Activated T-cell treated with anti-CD3 and anti-CD28 coated beads, Interleukin-2, amount 50 U/mL, for 4 hours (primary cell): ENCODE data around the gene TRAF7. TPM values are rescaled to one million over a fixed set of nuclear protein-coding genes. Genes with fewer than 3 reads are reported as not detected.

Experiments
- ATAC-seq, 2 donors: fragments of 200-7000 bp; cut with Tn5 transposase; one replicate each; pipeline ENCODE4 v1.10.0; 2021
- DNase-seq: peaks from one replicate; pipeline ENCODE4 v3.0.0-alpha.2; 2020
- H3K27me3 Mint-ChIP-seq: one replicate; pipeline ENCODE4 v1.8.0; 2021; ENCODE audit warnings: low read depth, mixed read lengths
- H3K36me3 Mint-ChIP-seq: one replicate; pipeline ENCODE4 v1.8.0; 2022; ENCODE audit warnings: mixed read lengths; ENCODE audit not compliant: insufficient read depth
- H3K4me1 Mint-ChIP-seq: one replicate; pipeline ENCODE4 v1.8.0; 2021; ENCODE audit warnings: low read depth, mixed read lengths
- H3K4me3 Mint-ChIP-seq: one replicate; pipeline ENCODE4 v1.8.0; 2021; ENCODE audit warnings: mild to moderate bottlenecking, moderate library complexity, mixed read lengths
- H3K9me3 Mint-ChIP-seq: one replicate; pipeline ENCODE4 v1.8.0; 2021; ENCODE audit warnings: mixed read lengths
- total RNA-seq, 3 donors: library from RNA; stranded (reverse); gene quantifications; one replicate each; pipeline ENCODE4 v1.2.1, GENCODE V29; 2021

The TRAF7 gene
- total RNA-seq, 3 donors from 2014 or later = 95.6 to 110 (median 102) TPM

DNA sequence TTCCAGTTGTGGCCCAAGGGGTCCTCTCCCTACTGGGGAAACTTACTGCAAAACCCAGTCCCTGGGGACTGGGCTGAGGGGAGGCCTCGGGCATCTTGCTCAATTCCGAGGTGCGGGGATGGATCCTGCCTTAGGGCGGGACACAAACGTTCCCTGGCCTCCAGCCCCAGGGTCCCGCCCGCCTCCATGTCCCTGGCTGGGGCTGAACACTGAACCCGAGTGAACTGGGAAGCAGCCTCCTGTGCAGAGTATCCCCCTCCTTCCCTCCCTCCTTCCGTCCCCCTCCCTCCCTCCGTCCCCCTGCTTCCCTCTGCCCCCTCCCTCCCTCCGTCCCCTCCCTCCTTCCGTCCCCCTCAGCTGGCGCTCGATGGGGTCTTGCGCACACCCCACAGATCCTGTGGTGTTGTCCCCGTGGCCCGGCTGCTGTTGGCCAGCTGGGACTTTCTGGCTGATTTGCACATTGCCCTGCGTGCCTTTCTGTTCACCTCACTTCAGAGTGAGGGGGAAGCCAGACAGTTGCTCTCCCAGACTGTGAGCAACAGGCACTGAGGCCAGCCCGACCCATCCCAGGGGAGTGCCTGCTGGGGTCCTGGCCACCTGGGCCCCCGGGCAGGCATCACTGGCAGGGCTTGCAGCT is 5.5 kb downstream of the TRAF7 start:
- Mint-ChIP-seq H3K27me3 (no peaks in the 10 kb centered on the region), H3K4me3 (no peak overlapping the region), H3K36me3 (peaks cover under 1% of the 10 kb centered on the region), H3K4me1 (peaks cover 21% of the 10 kb centered on the region), H3K9me3 (no peaks in the 10 kb centered on the region)
- DNase-seq = no peak
- ATAC-seq = no peak

DNA sequence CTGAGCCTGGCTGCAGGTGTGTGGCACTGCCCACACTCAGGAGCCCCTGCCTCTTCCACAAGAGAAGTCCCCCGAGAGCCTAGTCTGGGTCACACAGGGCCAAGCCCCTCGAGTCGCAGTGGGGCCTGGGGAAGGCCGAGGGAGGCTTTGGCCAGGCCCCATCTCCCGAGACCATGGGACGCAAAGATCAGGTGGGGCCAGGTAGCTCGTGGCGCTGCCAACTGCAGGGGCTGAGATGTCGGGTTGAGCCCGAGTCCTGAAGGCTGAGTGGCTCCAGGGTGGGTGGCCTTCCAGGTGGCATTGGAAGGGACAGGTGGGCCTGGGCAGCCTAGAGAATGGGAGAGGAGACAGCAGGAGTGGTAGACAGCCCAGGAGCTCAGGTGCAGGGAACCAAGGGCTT is 6.3 kb downstream of the TRAF7 start:
- Mint-ChIP-seq H3K9me3 (no peaks in the 10 kb centered on the region), H3K4me1 (peaks cover 14% of the 10 kb centered on the region), H3K27me3 (no peaks in the 10 kb centered on the region), H3K4me3 (no peak overlapping the region), H3K36me3 (peaks cover 2% of the 10 kb centered on the region)
- ATAC-seq (no peak), DNase-seq (no peak)

- Mint-ChIP-seq H3K4me1 (peaks cover 7% of the 10 kb centered on the region), H3K27me3 (no peaks in the 10 kb centered on the region), H3K36me3 (peaks cover 2% of the 10 kb centered on the region), H3K9me3 (no peaks in the 10 kb centered on the region), H3K4me3 (no peak overlapping the region)
- DNase-seq (no peak), ATAC-seq (peak in 1 of 2 donors; percentile 15)
These were observed 7.1 kb downstream of the TRAF7 start for GRCh38 chr16:2162676-2163118.

DNA sequence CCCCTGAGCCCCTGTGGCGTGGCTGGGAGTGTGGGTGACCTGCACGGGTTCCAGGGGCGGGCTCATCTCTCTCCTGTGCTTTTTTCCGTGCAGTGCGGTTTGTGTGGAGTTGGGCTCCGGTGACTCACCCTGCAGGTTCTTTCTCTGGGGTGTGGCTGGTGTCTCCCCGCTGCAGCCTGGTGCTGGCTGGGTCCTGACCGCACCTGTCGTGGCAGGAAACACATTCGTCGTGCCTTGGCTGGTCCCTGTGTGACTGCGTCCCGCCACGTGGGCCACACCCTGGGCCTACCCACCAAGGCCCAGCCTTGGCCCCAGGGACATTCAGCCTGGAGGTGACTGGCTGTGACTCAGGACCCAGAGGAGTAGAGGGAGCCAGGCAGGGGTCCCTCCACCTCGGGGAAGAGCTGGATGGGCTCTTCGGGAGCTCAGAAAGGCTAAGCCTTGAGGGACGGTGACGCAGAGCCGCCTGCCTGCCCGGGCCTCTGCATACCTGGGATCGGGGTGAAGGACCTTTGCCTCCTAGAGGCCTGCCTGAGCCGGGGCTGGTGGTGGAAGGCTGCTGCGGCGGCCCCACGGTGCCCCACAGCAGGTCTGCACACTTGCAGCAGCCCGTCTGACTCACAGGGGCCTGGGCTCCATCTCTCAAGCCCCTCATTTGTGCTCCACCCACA is 7.8 kb downstream of the TRAF7 start:
- Mint-ChIP-seq H3K9me3 (no peaks in the 10 kb centered on the region), H3K4me1 (peaks cover 3% of the 10 kb centered on the region), H3K36me3 (peaks cover 4% of the 10 kb centered on the region), H3K4me3 (no peak overlapping the region), H3K27me3 (no peaks in the 10 kb centered on the region)
- peak; percentile 30 to 42 for ATAC-seq
- DNase-seq = no peak

DNA sequence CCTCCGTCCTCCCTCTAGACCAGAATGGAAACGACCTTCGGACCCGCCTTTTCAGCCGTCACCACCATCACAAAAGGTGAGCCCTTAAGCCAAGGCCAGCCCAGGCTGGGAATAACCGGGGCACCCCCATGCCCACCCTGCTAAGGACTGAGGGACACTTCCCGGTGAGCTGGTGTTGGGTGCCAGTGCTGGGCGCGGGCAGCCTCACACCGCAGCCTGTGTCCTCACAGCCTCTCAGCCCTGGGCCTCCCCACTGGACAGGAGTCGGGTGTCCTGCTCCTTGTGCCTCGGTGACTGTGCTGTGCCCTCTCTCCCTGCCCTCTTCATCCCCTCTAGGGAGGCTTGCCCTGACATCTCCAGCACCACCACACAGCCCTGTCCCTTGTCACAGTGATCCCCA is 10.3 kb downstream of the TRAF7 start:
- no peak for ATAC-seq
- peaks cover 5% of the 10 kb centered on the region for H3K36me3 Mint-ChIP-seq
- H3K4me3 Mint-ChIP-seq = no peak overlapping the region
- peaks cover 3% of the 10 kb centered on the region for H3K4me1 Mint-ChIP-seq
- H3K9me3 Mint-ChIP-seq = no peaks in the 10 kb centered on the region
- no peaks in the 10 kb centered on the region for H3K27me3 Mint-ChIP-seq
- no peak for DNase-seq

GRCh38 chr16:2166263-2167067 is 10.9 kb downstream of the TRAF7 start:
- H3K27me3 Mint-ChIP-seq = no peaks in the 10 kb centered on the region

DNA sequence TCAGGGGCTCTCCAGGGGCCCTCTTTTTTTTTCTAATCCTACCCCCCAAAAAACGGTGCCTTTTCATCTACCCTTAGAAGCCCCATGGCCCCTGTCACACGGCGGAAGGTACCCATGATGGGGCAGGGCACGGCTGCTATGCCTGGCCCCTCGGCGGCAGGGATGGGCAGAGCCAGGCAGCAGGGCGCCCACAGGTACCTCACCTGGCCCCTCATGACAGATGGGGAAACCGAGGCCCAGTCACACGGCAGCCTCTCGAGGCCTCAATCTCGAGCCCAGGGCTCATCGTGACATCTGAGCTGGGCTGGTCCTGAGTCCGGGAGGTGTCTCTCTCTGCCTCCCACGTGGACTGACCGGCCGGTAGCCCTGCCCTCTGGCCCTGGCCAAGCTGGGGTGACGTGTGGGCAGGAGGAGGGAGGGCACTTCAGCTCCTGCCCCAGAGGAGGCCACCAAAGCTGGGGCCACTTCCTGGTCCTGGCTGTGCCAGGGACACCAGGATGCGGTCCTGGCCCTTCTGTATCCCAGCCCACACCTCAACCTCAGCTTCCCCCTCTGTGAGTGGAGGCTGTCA is 11.6 kb downstream of the TRAF7 start:
- DNase-seq = no peak
- no peaks in the 10 kb centered on the region for H3K27me3 Mint-ChIP-seq
- ATAC-seq = no peak
- H3K36me3 Mint-ChIP-seq = peaks cover 7% of the 10 kb centered on the region
- no peak overlapping the region for H3K4me3 Mint-ChIP-seq
- H3K4me1 Mint-ChIP-seq = peaks cover 3% of the 10 kb centered on the region
- no peaks in the 10 kb centered on the region for H3K9me3 Mint-ChIP-seq

More at GRCh38 chr16:2166263-2167067, 10.9 kb downstream of the TRAF7 start:
- Mint-ChIP-seq H3K36me3 (peaks cover 5% of the 10 kb centered on the region), H3K4me1 (peaks cover 3% of the 10 kb centered on the region), H3K4me3 (no peak overlapping the region), H3K9me3 (no peaks in the 10 kb centered on the region)
- DNase-seq (no peak), ATAC-seq (no peak)

- Mint-ChIP-seq H3K27me3 (no peaks in the 10 kb centered on the region), H3K4me3 (no peak overlapping the region), H3K36me3 (peaks cover 10% of the 10 kb centered on the region), H3K9me3 (no peaks in the 10 kb centered on the region), H3K4me1 (no peaks in the 10 kb centered on the region)
- DNase-seq (no peak), ATAC-seq (no peak)
These were observed 14.5 kb downstream of the TRAF7 start for GRCh38 chr16:2170080-2170479.

GRCh38 chr16:2170587-2171435 is 15.2 kb downstream of the TRAF7 start:
- Mint-ChIP-seq H3K4me1 (no peaks in the 10 kb centered on the region), H3K9me3 (no peaks in the 10 kb centered on the region), H3K36me3 (peaks cover 11% of the 10 kb centered on the region), H3K4me3 (no peak overlapping the region), H3K27me3 (no peaks in the 10 kb centered on the region)
- no peak for DNase-seq
- ATAC-seq = no peak

GRCh38 chr16:2171601-2172178 is 16.1 kb downstream of the TRAF7 start:
- peaks cover 11% of the 10 kb centered on the region for H3K36me3 Mint-ChIP-seq
- ATAC-seq (no peak), DNase-seq (no peak)
- H3K27me3 Mint-ChIP-seq = no peaks in the 10 kb centered on the region
- no peaks in the 10 kb centered on the region for H3K9me3 Mint-ChIP-seq
- no peaks in the 10 kb centered on the region for H3K4me1 Mint-ChIP-seq
- H3K4me3 Mint-ChIP-seq = no peak overlapping the region

- no peaks in the 10 kb centered on the region for H3K9me3 Mint-ChIP-seq
- H3K27me3 Mint-ChIP-seq = no peaks in the 10 kb centered on the region
- peaks cover 14% of the 10 kb centered on the region for H3K36me3 Mint-ChIP-seq
These were observed 17.2 kb downstream of the TRAF7 start for GRCh38 chr16:2172688-2173335.

GRCh38 chr16:2173366-2173765 is 17.8 kb downstream of the TRAF7 start:
- ATAC-seq (no peak), DNase-seq (no peak)
- Mint-ChIP-seq H3K27me3 (no peaks in the 10 kb centered on the region), H3K4me1 (no peaks in the 10 kb centered on the region), H3K9me3 (no peaks in the 10 kb centered on the region), H3K36me3 (peaks cover 12% of the 10 kb centered on the region), H3K4me3 (no peak overlapping the region)

More at GRCh38 chr16:2172688-2173335, 17.2 kb downstream of the TRAF7 start:
- ATAC-seq (no peak), DNase-seq (no peak)
- H3K4me3 Mint-ChIP-seq = no peak overlapping the region
- H3K4me1 Mint-ChIP-seq = no peaks in the 10 kb centered on the region

- no peaks in the 10 kb centered on the region for H3K27me3 Mint-ChIP-seq
- H3K4me3 Mint-ChIP-seq = no peak overlapping the region
- DNase-seq (no peak), ATAC-seq (no peak)
- H3K4me1 Mint-ChIP-seq = no peaks in the 10 kb centered on the region
- H3K36me3 Mint-ChIP-seq = peaks cover 12% of the 10 kb centered on the region
- no peaks in the 10 kb centered on the region for H3K9me3 Mint-ChIP-seq
These were observed 18.3 kb downstream of the TRAF7 start for GRCh38 chr16:2173916-2174315.
